ENCODE data around the gene RAD51B. TPM values are rescaled to one million over a fixed set of nuclear protein-coding genes. Genes with fewer than 3 reads are reported as not detected.

Gene RAD51B
- total RNA-seq, 1 experiment from 2014 or later, result 10.8 TPM

GRCh38 chr14:68651652-68652432 lies 832.3 kb downstream of the RAD51B start:
- CTCF ChIA-PET, result no interaction called here
- BruUV-seq (replicated peaks), result no TSS peak

GRCh38 chr14:68652433-68652690 lies 832.8 kb downstream of the RAD51B start:
- CTCF ChIA-PET, result no interaction called here
- Histone ChIP-seq H3K27ac (ENCODE audit: low read length) (no peak overlapping the region), H3K4me2 (ENCODE audit: low read length) (no peak overlapping the region), H3K36me3 (ENCODE audit: low read depth, low read length) (no peaks in the 10 kb centered on the region), H3K79me2 (ENCODE audit: low read length) (no peaks in the 10 kb centered on the region), H3K4me1 (ENCODE audit: insufficient read depth, low read length) (no peaks in the 10 kb centered on the region), H3K4me3 (ENCODE audit: low read length) (no peak overlapping the region), H3K9me2 (replicated peaks; ENCODE audit: low read length) (no peaks in the 10 kb centered on the region), H3K9me3 (ENCODE audit: low read length) (no peaks in the 10 kb centered on the region), H3F3A (ENCODE audit: low read length, unreplicated experiment) (no peaks in the 10 kb centered on the region), H4K20me1 (ENCODE audit: low read length) (no peaks in the 10 kb centered on the region), H2AFZ (ENCODE audit: low read length) (no peak overlapping the region), H3K9ac (ENCODE audit: low read length) (no peak overlapping the region), H3K27me3 (ENCODE audit: low read length) (no peaks in the 10 kb centered on the region)
- ATAC-seq, result no peak
- TF ChIP-seq EZH2 (IDR thresholded peaks at IDR 0.05; ENCODE audit: low read length, unreplicated experiment), result no peak
- no peak for TF ChIP-seq EZH2phosphoT487 (IDR thresholded peaks at IDR 0.05; ENCODE audit: borderline replicate concordance, low read length)
- TF ChIP-seq CTCF (conservative IDR thresholded peaks at IDR 0.05; ENCODE audit: low read depth, low read length), result no peak
- DNase-seq, result no peak
- intact Hi-C loops (cut with micrococcal nuclease), result no loop called here
- no TSS peak for BruUV-seq (replicated peaks)
- POLR2A ChIA-PET (ENCODE audit: unreplicated experiment), result no interaction called here

More at GRCh38 chr14:68651652-68652432, 832.3 kb downstream of the RAD51B start:
- Histone ChIP-seq H3K27ac (ENCODE audit: low read length) (no peak overlapping the region), H3K9me3 (ENCODE audit: low read length) (no peaks in the 10 kb centered on the region), H2AFZ (ENCODE audit: low read length) (no peak overlapping the region), H3F3A (ENCODE audit: low read length, unreplicated experiment) (no peaks in the 10 kb centered on the region), H3K4me2 (ENCODE audit: low read length) (no peak overlapping the region), H3K36me3 (ENCODE audit: low read depth, low read length) (no peaks in the 10 kb centered on the region), H3K4me3 (ENCODE audit: low read length) (no peak overlapping the region), H3K4me1 (ENCODE audit: insufficient read depth, low read length) (no peaks in the 10 kb centered on the region), H3K9me2 (replicated peaks; ENCODE audit: low read length) (no peaks in the 10 kb centered on the region), H3K79me2 (ENCODE audit: low read length) (no peaks in the 10 kb centered on the region), H3K9ac (ENCODE audit: low read length) (no peak overlapping the region), H4K20me1 (ENCODE audit: low read length) (no peaks in the 10 kb centered on the region), H3K27me3 (ENCODE audit: low read length) (no peaks in the 10 kb centered on the region)
- DNase-seq (no peak), ATAC-seq (no peak)
- intact Hi-C loops (cut with micrococcal nuclease), result no loop called here
- TF ChIP-seq EZH2phosphoT487 (IDR thresholded peaks at IDR 0.05; ENCODE audit: borderline replicate concordance, low read length) (no peak), CTCF (conservative IDR thresholded peaks at IDR 0.05; ENCODE audit: low read depth, low read length) (no peak), EZH2 (IDR thresholded peaks at IDR 0.05; ENCODE audit: low read length, unreplicated experiment) (no peak)
- POLR2A ChIA-PET (ENCODE audit: unreplicated experiment), result interaction anchor here (0.6 kb wide), 1 partner anchor 134 kb away, joined by 3 read pairs; no protein-coding TSS in a partner anchor

- TF ChIP-seq EZH2phosphoT487 (IDR thresholded peaks at IDR 0.05; ENCODE audit: borderline replicate concordance, low read length) (no peak), EZH2 (IDR thresholded peaks at IDR 0.05; ENCODE audit: low read length, unreplicated experiment) (no peak), CTCF (conservative IDR thresholded peaks at IDR 0.05; ENCODE audit: low read depth, low read length) (no peak)
Observed at GRCh38 chr14:68653108-68653507, 833.5 kb downstream of the RAD51B start.

More at GRCh38 chr14:68653108-68653507, 833.5 kb downstream of the RAD51B start:
- no peak for ATAC-seq
- Histone ChIP-seq H2AFZ (ENCODE audit: low read length) (no peak overlapping the region), H3K9me3 (ENCODE audit: low read length) (no peaks in the 10 kb centered on the region), H3K4me1 (ENCODE audit: insufficient read depth, low read length) (no peaks in the 10 kb centered on the region), H3F3A (ENCODE audit: low read length, unreplicated experiment) (no peaks in the 10 kb centered on the region), H4K20me1 (ENCODE audit: low read length) (no peaks in the 10 kb centered on the region), H3K4me3 (ENCODE audit: low read length) (no peak overlapping the region), H3K27ac (ENCODE audit: low read length) (no peak overlapping the region), H3K27me3 (ENCODE audit: low read length) (no peaks in the 10 kb centered on the region), H3K36me3 (ENCODE audit: low read depth, low read length) (no peaks in the 10 kb centered on the region), H3K9ac (ENCODE audit: low read length) (no peak overlapping the region), H3K79me2 (ENCODE audit: low read length) (no peaks in the 10 kb centered on the region), H3K4me2 (ENCODE audit: low read length) (no peak overlapping the region), H3K9me2 (replicated peaks; ENCODE audit: low read length) (no peaks in the 10 kb centered on the region)
- CTCF ChIA-PET, result no interaction called here
- DNase-seq, result no peak
- POLR2A ChIA-PET (ENCODE audit: unreplicated experiment), result no interaction called here
- BruUV-seq (replicated peaks), result no TSS peak
- intact Hi-C loops (cut with micrococcal nuclease), result no loop called here

Data from PC-3 (cell line).